GM12892 (cell line): ENCODE data around the gene MAML3.

Experiments
- DNase-seq: peaks from one replicate; pipeline ENCODE4 v3.0.0; 2011; ENCODE audit not compliant: insufficient read length
- FAIRE-seq: peaks from 2 replicates; lab custom pipeline; 2011; peaks lifted over from hg19 to GRCh38; lab: Jason Lieb, UNC
- POLR2A ChIP-seq: IDR thresholded peaks from 2 replicates; pipeline ENCODE4 v1.6.1; 2011; ENCODE audit warnings: low read depth, low read length, control low read depth
- POLR2AphosphoS5 ChIP-seq: IDR thresholded peaks from 2 replicates; pipeline ENCODE4 v1.6.1; 2011; ENCODE audit warnings: low read depth, low read length, control low read depth
- TAF1 ChIP-seq: IDR thresholded peaks from 2 replicates; pipeline ENCODE4 v1.6.1; 2011; ENCODE audit warnings: low read depth, mild to moderate bottlenecking, control low read depth, low read length, borderline replicate concordance

MAML3 gene

GRCh38 chr4:140081641-140082390 lies 72.2 kb downstream of the MAML3 start:
- FAIRE-seq (no peak), DNase-seq (no peak)
- TF ChIP-seq POLR2A, result no peak
- no peak for TF ChIP-seq TAF1
- TF ChIP-seq POLR2AphosphoS5, result no peak

- DNase-seq, result no peak
- no peak for TF ChIP-seq POLR2AphosphoS5
- no peak for TF ChIP-seq TAF1
- TF ChIP-seq POLR2A, result no peak
- no peak for FAIRE-seq
Observed at GRCh38 chr4:140080883-140081282, 73.1 kb downstream of the MAML3 start.

GRCh38 chr4:140078366-140078765 lies 75.6 kb downstream of the MAML3 start:
- FAIRE-seq, result no peak
- TF ChIP-seq POLR2AphosphoS5, result no peak
- no peak for DNase-seq

- no peak for DNase-seq
- TF ChIP-seq POLR2A (no peak), TAF1 (no peak), POLR2AphosphoS5 (no peak)
- no peak for FAIRE-seq
Observed at GRCh38 chr4:140076307-140076706, 77.7 kb downstream of the MAML3 start.

- TF ChIP-seq POLR2AphosphoS5 (no peak), TAF1 (no peak), POLR2A (no peak)
- DNase-seq, result no peak
Observed at GRCh38 chr4:140071806-140072205, 82.2 kb downstream of the MAML3 start.

GRCh38 chr4:140070973-140071372 lies 83.0 kb downstream of the MAML3 start:
- TF ChIP-seq POLR2AphosphoS5 (no peak), POLR2A (no peak), TAF1 (no peak)
- FAIRE-seq, result no peak
- no peak for DNase-seq

More at GRCh38 chr4:140071806-140072205, 82.2 kb downstream of the MAML3 start:
- no peak for FAIRE-seq

- no peak for DNase-seq
- no peak for FAIRE-seq
- TF ChIP-seq POLR2AphosphoS5 (no peak), POLR2A (no peak), TAF1 (no peak)
Observed at GRCh38 chr4:140070366-140070765, 83.6 kb downstream of the MAML3 start.

- no peak for TF ChIP-seq POLR2AphosphoS5
- TF ChIP-seq POLR2A, result no peak
- TF ChIP-seq TAF1, result no peak
- DNase-seq (no peak), FAIRE-seq (no peak)
Observed at GRCh38 chr4:140069066-140069465, 84.9 kb downstream of the MAML3 start.

- DNase-seq (no peak), FAIRE-seq (no peak)
- TF ChIP-seq TAF1 (no peak), POLR2A (no peak), POLR2AphosphoS5 (no peak)
Observed at GRCh38 chr4:140068271-140068670, 85.7 kb downstream of the MAML3 start.

GRCh38 chr4:140066031-140066930 lies 87.7 kb downstream of the MAML3 start:
- TF ChIP-seq TAF1 (no peak), POLR2AphosphoS5 (no peak), POLR2A (no peak)
- FAIRE-seq (no peak), DNase-seq (no peak)

- no peak for FAIRE-seq
Observed at GRCh38 chr4:140065393-140065792, 88.6 kb downstream of the MAML3 start.

More at GRCh38 chr4:140065393-140065792, 88.6 kb downstream of the MAML3 start:
- DNase-seq, result no peak
- TF ChIP-seq POLR2AphosphoS5 (no peak), POLR2A (no peak), TAF1 (no peak)
